Measurements from ENCODE around the gene PSMB4.
A peak's percentile ranks its signal among the peaks of the same experiment; 100 is the strongest.
"Not testable (repeated sequence)": the region's sequence is repeated elsewhere in the genome, so short reads cannot be mapped to it uniquely, and the experiment has no call there.

PSMB4 gene

GRCh38 chr1:151399324-151400171, at the start of gene PSMB4:
Gene PSMB4 (plus strand): TSS chr1:151399573. CDS start chr1:151399588, 15 bp downstream.
- peak; percentile 61 to 65 for DNase-seq (ENCODE audit: low read depth in 2 of 2)

DNA sequence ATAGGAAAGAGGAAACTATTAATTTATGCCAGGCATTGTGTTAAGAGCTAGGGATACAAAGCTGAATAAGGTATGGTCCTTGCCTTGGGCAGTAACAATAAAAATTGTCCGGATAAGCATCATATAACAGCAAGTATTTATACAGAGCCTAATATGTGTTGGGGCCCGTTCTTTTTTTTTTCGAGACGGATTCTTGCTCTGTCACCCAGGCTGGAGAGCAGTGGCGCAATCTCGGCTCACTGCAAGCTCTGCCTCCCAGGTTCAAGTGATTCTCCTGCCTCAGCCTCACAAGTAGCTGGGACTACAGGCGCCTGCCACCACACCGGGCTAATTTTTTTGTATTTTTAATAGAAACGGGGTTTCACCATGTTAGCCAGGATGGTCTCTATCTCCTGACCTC, 49.0 kb upstream of the PSMB4 start:
- DNase-seq (ENCODE audit: low read depth in 2 of 2), result not testable (repeated sequence)

DNA sequence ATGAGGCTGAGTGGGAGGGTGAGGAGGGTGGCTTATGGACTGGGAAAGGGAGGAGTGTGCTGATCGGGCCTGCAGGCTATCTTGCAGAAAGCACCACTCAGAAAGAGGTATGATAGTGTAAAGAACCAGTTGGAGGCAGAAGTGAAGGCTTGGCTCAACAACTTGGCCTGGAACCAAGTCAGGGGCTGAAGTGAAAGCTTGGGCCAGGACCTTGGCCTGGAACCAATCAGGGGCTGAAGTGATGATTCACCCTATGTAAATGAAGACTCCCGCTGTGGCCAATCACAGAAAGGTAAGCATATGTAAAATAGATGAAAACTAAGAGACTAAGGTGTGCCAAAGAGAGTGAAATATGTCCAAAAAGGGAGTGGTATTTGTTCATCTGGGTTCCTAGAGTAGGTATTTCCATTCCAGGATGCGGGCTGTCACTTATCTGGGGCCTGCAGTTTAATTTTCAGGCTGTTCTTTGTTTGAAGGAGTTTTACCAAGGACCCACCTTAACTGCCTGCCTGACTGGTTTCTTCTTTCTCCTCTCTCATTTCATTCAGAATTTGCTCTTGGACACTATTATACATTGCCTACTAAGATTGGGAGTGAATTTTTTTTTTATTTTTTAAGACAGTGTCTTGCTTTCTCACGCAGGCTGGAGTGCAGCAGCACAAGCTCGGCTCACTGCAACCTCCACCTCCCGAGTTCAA, 47.2 kb upstream of the PSMB4 start:
- DNase-seq (ENCODE audit: low read depth in 2 of 2), result no peak

DNA sequence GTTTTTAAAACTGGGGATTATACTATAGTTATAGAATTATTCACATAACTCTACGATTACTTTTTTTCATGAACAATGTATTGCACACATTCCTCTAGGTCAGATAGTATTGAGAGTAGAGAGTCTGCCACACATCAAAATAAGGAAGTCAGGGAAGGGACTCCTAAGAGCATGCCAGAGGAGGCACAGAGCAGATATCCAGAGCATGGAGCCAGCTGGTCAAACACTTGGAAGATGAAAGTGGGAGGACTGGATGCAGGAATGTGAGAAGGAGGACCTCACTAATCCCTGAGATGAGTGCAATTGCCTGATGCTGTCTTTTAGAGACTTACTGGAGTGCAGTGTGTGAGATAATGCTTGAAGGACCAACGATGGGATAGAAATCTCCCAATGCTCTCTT, 42.7 kb upstream of the PSMB4 start:
- DNase-seq (ENCODE audit: low read depth in 2 of 2), result no peak

DNA sequence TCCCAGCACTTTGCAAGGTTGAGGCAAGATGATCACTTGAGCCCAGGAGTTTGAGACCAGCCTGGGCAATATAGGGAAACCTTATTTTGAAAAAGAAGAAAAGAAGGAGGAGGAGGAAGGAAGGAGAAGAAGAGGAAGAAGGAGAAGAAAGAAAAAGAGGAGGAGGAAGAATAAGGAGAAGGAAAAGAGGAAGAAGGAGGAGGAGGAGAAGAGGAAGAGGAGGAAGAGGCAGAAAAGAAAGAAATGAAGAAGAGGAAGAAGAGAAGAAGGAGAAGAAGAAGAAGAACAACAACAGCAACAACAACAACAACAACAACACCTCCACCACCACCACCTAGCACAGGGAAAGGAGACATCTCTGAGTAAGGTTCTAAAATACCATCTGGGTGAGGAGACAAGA, 37.5 kb upstream of the PSMB4 start:
- DNase-seq (ENCODE audit: low read depth in 2 of 2), result no peak

GRCh38 chr1:151362308-151363155, 36.8 kb upstream of the PSMB4 start:
- no peak for DNase-seq (ENCODE audit: low read depth in 2 of 2)

DNA sequence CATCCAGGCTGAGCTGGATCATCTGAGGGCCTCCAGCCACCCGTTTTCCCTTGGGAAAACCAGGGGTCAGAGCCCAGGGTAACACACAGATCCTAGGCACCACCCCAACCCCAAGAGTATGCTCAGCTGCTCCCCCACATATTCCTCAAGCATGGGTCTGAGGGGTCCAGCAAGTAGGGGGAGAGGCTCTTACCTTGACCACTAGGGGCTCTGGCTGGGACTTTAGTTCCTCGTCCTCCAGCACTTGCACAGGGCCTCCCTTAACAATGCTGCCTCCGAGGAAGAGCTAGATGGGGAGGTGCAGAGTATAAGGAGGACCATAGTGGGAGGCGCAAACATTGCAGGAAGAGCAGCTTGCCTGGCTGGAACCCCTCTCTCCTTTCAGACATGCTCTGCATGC, 34.4 kb upstream of the PSMB4 start:
- DNase-seq (ENCODE audit: low read depth in 2 of 2), result no peak

GRCh38 chr1:151367658-151368392, 31.5 kb upstream of the PSMB4 start:
- DNase-seq (ENCODE audit: low read depth in 2 of 2), result no peak

GRCh38 chr1:151368393-151369301, 30.7 kb upstream of the PSMB4 start:
- no peak for DNase-seq (ENCODE audit: low read depth in 2 of 2)

- DNase-seq (ENCODE audit: low read depth in 2 of 2), result no peak
Observed at GRCh38 chr1:151369302-151369610, 30.1 kb upstream of the PSMB4 start.

DNA sequence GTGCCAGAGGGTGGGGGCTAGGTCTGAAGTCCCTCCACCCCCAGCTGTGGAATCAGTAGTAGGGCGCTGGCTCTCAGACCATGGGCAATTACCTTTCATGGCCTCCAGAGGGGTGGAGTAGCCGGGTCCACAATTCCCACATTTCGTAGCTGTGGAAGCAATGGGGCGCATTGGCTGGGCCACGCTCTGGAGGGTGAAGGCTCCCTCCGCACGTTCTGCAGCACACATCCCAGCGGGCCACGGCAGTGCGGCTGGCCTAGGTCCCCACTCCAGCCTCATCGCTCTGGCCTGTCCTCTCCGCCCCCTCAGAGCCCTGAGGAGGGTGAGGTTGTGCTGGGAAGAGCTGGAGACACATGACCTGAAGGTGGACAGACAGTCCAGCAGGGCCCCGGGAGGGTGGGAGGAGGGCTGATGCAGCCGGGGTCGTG, 29.7 kb upstream of the PSMB4 start:
- no peak for DNase-seq (ENCODE audit: low read depth in 2 of 2)

DNA sequence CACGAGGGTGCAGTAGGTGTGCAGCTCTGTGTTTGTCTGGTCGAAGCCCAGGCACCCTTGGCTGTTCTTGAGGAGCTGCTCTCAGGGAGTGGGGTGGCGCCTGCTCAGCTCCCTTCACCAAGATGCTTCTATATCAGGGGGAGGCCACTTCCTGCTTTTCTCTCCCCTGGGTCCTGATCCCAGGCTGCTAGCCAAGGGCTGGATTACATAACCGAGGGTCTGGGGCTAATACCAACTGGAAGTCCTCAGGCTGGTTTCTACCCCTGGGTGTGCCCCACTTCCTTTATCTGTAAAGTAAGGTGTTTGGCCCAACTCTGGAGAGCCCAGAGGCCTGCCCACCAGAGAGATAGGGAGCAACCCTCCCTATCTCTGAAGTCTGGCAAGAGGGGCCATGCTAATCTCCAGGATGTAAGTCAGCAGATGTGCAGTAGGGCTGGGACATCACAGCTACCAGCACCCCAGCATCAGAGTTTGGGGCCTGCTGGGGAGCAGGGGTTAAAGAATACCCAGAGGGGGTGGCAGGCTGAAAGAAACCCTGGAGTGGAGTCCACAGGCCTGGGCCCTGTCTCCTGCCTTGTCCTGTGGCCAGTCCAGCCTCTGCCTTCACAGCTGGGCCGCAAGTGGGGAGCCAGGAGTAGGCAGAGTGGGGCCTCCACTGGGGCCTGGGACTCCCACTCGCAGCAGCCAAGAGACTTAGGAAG, 29.0 kb upstream of the PSMB4 start:
- no peak for DNase-seq (ENCODE audit: low read depth in 2 of 2)

- no peak for DNase-seq (ENCODE audit: low read depth in 2 of 2)
Observed at GRCh38 chr1:151371370-151372057, 27.9 kb upstream of the PSMB4 start.

DNA sequence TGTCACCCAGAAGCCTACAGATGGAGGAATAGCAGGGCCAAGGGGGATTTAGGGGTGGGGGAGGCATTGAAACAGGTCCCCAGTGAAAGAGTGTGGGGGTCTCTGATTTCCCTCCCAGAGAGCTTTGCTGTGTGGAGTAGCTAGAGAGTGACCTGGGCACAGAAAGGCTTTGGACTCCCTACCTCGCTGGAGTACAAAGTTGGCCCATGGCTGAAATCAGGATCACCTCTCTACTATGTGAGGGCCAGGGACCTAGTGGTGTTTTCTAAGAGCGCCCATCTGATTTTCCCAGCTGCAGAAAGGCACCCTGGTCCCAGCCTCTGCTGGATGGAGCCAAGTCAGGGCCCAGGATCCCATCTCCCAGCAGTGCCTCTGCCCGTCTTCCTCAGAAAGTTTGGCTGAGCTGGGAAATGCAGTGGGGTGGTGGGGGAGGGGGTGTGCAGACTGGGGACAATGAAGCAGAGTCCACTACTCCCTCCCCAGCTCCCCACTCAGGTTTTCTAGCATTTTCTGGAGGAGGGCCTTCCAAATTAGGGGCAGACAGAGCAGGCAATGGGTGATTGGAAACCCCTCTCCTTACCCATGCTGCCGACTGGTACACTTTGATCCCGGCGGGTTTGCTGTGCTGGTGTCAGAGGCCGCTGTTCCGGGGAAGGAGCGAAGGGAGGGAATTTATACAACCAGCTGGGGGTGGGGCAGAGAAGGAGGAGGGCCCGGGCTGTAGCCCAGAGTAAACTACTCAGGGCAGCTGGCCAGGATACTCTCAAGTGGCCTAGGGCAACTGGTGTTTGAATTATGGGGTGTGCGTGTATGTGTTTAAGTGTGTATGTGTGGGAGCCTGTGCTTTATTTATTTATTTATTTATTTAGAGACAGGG, 27.1 kb upstream of the PSMB4 start, which contains the start of gene SELENBP1:
Gene SELENBP1 (minus strand): TSS at position 648 of the 877 bp plus-strand sequence. CDS start 64 bp downstream, at position 584.
- no peak for DNase-seq (ENCODE audit: low read depth in 2 of 2)

GRCh38 chr1:151373196-151373595, 26.2 kb upstream of the PSMB4 start:
- DNase-seq (ENCODE audit: low read depth in 2 of 2), result no peak

GRCh38 chr1:151377150-151377884, 22.1 kb upstream of the PSMB4 start:
- no peak for DNase-seq (ENCODE audit: low read depth in 2 of 2)

DNA sequence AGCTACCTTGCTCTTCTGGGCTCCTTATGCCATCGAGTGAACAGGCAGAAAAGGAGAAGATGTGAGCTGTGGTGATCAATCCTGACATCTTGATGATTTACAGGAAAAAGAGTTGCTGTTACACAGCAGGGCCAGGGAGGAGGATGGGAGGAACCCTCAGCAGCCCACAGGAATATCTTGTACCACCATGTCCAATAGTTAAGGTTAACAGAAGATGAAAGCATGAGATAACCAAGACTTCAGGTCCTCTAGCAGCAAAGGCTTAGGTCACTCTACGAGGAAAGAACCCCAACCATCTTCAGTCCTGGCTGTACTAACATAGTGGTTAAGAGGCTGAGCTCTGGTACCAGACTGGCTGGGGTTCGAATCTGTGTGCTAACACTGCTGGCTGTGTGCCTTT, 14.8 kb upstream of the PSMB4 start:
- no peak for DNase-seq (ENCODE audit: low read depth in 2 of 2)

DNA sequence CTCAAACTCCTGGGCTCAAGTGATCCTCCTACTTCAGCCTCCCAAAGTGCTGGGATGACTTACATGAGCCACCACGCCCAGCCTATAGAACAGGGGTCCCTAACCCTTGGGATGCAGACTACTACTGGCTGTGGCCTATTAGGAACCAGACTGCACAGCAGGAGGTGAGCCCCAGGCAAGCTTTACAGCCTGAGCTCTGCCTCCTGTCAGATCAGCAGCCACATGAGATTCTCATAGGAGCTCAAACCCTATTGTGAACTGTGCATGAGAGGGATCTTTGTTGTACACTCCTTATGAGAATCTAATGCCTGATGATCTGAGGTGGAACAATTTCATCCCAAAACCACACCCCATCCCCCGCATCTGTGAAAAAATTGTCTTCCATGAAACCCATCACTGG, 13.4 kb upstream of the PSMB4 start:
- no peak for DNase-seq (ENCODE audit: low read depth in 2 of 2)
